HG02678 (cell line): Measurements from ENCODE around the gene CHMP5.

Source experiments
- ATAC-seq: cut with Tn5 transposase; IDR thresholded peaks from one replicate; pipeline ENCODE4 v1.9.1; 2021; ENCODE audit warnings: mild to moderate bottlenecking, moderate library complexity; ENCODE audit not compliant: unreplicated experiment

CHMP5 gene

DNA sequence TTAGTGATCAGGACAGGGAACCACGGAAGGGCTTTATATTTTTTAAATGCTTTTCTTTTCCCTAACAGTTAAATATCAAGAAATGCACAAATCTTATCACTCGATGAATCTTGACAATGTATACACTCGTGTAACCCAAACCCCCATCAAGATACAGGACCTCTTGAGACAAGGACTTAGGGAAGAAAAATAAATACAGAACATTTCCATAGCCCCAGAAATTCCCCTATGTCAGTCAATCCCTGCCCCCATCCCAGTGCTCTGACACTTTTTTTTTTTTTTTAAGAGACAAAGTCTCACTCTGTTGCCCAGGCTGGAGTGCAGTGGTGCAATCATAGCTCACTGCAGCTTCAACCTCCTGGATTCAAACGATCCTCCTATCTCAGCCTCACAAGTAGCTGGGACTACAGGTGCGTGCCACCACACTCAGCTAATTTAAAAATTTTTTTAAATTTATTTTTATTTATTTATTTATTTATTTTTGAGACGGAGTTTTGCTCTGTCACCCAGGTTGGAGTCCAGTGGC lies 22.2 kb upstream of the CHMP5 start:
- ATAC-seq: no peak

GRCh38 chr9:33244137-33244784 lies 20.6 kb upstream of the CHMP5 start:
- no peak for ATAC-seq

GRCh38 chr9:33245341-33245740 lies 19.5 kb upstream of the CHMP5 start:
- no peak for ATAC-seq

DNA sequence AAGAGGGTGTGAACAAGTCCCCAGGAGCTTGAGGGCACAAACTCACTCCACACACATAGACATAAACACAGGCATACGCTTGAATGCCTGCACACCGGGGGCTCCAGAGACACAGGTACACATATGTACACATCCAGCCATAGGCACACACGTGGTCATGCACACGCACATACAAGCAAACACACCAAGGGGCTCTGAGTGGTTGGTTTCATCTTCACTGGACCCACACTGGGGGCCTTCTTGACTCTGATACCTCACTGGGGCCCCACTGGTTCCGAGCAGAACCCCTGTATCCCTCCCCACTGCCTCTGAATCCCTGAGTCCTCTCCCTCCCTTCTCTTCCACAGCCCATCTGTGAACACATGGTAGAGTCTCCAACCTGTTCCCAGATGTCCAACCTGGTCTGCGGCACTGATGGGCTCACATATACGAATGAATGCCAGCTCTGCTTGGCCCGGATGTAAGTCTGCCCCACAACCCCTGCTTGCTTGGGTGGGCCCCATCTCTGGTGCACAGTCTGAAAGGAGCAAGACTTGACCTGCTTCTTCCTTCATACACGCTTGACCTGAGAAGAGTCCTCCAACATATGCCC lies 18.5 kb upstream of the CHMP5 start:
- no peak for ATAC-seq

DNA sequence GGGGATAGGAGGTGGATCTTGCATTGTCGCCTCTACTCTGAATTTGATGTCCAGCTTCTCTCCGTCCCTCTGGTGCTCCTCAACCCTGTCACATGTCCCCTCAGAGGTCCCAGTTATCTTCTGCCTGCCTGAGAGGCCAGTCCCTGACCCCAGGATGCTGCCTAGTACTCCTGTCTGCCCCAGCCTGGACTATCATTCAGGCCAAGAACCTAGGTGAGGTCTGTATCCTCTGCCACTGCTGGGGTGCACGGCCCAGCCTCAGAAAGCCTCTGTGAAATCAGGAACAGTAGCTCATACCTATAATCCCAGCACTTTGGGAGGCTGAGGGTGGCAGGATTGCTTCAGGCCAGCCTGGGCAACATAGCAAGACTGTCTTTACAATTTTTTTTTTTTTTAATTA lies 16.2 kb upstream of the CHMP5 start:
- no peak for ATAC-seq

DNA sequence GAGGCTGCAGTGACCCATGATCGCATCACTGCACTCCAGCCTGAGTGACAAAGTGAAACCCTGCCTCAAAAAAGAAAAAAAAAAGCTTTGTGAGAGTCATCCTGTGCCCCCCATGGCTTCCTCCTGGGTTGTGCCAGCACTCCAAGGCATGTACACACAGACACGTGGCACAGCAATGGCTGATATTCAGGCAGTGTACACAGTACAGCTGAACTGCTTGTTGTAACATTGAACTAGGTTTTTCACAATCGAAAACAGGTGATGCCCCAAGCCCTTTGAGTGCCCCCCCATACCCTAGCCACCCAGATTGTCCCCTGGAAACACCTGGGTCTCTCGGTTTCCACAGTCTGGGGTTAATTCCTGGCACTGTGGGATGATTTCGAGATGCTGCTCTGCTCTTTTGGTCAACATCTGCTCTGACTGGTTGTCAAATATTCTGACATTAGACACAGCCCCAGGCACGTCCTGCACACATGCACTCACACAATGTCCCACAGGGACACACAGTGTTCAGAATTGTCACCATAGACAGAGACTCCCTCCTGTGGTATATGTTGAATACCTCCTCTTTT lies 15.7 kb upstream of the CHMP5 start:
- peak; percentile 61 for ATAC-seq

DNA sequence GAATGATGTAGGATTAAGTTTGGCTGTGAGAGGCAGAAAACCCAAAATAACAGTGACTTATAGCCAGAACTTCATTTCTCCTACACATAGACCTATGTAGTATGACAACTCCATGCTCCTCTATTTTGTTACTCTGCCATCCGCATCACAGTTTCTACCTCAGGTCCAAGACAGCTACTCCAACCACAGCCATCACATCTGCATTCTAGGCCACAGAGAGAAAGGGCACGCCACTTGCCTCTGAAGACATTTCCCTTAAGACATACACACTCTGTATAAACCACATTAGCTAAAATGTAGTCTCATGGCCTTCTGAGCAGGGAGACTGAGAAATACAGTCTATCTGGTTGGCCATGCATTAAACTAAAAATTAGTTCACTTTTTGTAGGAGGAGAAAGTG lies 14.9 kb upstream of the CHMP5 start:
- no peak for ATAC-seq

- no peak for ATAC-seq
These were observed 14.3 kb upstream of the CHMP5 start for GRCh38 chr9:33250458-33250995.

- no peak for ATAC-seq
These were observed 10.6 kb upstream of the CHMP5 start for GRCh38 chr9:33254211-33254610.

- ATAC-seq: no peak
These were observed 9.8 kb upstream of the CHMP5 start for GRCh38 chr9:33255014-33255413.

- no peak for ATAC-seq
These were observed 9.4 kb upstream of the CHMP5 start for GRCh38 chr9:33255471-33255870.

GRCh38 chr9:33256236-33256635 lies 8.6 kb upstream of the CHMP5 start:
- ATAC-seq: no peak

DNA sequence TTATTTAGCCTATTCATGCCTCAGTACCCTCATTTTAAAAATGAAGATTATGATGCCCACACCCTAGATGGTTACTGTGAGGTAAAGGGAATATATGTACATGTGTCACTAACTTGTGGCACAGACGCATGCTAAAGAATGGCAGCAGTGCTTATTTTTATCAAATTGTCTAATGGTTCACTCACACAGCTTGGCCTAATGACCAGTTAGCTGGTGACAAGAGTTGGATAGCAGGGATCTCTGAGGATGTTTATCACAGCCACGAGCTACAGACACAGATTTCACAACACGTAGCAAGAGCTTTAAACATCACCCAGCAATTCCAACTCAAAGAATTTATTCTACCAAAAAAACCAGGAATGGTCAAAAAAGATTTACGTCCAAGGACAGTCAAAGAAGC lies 7.6 kb upstream of the CHMP5 start:
- no peak for ATAC-seq

DNA sequence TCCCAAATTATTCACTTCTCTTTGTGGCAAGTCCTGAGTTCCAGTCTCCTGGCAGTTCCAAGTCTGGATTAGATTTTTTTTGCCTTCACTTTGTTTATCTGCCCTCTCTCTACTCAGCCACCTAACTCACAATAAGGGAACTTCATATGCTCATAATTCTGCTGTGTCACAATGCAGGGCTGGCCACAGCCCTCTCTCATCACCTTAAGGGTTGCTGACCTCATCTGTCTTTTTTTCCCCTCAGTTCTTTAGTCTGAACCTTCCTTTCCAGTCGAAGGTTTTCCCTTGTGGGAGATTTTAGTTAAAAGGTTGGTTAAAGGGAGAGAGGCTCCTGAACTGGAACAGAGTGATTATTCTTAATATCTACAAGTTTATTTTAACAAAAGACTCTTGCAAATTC lies 4.5 kb upstream of the CHMP5 start:
- ATAC-seq: no peak

GRCh38 chr9:33263131-33264002 lies 1.5 kb upstream of the CHMP5 start:
- ATAC-seq: peak; percentile 5

GRCh38 chr9:33264003-33264472 lies 811 bp upstream of the CHMP5 start:
- peak; percentile 36 for ATAC-seq

- no peak for ATAC-seq
These were observed 489 bp downstream of the CHMP5 start for GRCh38 chr9:33265211-33265865.

DNA sequence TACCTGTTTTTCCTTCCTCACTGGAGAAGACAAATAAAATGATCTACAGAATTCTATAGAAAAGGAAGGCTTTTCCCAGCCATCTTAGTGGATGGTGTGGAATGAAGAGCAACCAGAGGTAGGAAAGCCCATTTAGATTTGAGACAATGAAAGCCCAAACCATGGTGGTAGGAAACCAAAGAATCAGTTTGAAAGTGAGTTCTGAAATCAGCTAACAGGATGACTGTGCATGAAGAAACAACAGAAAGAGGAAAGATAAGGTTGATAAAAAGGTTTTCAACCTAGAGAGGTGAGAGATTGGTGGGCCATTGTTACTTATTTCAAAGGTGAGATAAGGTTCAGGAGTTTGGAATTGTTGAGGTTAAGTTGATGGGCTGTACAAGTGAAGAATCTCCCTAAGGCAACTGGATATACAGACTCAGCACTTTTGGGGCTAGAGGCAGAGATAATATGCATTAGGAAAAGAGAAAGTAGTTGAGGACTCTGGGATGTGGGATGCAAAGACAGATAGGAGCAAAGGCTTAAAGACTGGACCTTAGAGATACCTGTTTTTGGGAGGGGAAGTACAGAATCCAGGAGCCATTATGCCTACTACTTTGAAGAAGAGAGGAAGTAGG lies 2.4 kb downstream of the CHMP5 start:
- ATAC-seq: no peak

GRCh38 chr9:33270146-33270545 lies 5.3 kb downstream of the CHMP5 start:
- no peak for ATAC-seq

DNA sequence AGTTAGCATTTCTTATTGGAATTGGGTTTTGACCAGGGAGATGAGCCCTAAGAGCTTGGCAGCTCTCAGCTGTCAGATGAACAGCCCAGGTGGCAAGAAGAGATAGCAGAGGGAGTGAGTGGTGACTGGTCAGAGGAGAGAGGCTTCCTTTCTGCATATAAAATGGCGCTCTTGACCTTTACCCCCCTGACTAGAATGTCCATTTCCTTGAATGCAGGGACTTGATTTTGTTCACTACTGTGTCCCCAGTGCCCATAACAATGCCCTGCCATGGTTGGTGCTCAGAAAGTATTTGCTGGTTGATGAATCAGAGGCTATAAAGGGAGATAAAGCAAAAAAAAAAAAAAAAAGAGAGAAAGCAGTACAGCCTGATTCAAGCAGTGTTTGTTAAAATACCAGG lies 7.2 kb downstream of the CHMP5 start:
- no peak for ATAC-seq
